SK-N-SH (cell line): ENCODE data around the gene HS6ST3. TPM values are rescaled to one million over a fixed set of nuclear protein-coding genes. Genes with fewer than 3 reads are reported as not detected.

ENCODE experiments used
- CTCF ChIA-PET: fragments of 300-600, 350-600 bp; formaldehyde crosslinking; extraction: SDS; loops from one replicate; lab custom pipeline; 2021; lab: Yijun Ruan, JAX
- POLR2A ChIA-PET: fragments of 350-600 bp; sonication (Branson Sonifier 250); formaldehyde crosslinking; extraction: SDS; loops from one replicate; lab custom pipeline; 2020; ENCODE audit warnings: antibody characterized with exemption, inconsistent platforms; lab: Yijun Ruan, JAX
- DNase-seq: peaks from one replicate; pipeline ENCODE4 v3.0.0; 2012
- H2AFZ ChIP-seq: fragments of 200-600 bp; sonication (generic); 2 replicates; pipeline ENCODE4 v1.8.1; 2016; ENCODE audit warnings: antibody characterized with exemption, mild to moderate bottlenecking, low read depth
- H3F3A ChIP-seq: fragments of 200-600 bp; sonication (generic); replicated peaks from 2 replicates; pipeline ENCODE3; 2016; ENCODE audit warnings: antibody characterized with exemption, mild to moderate bottlenecking; ENCODE audit not compliant: insufficient read depth
- H3K27ac ChIP-seq, 2 experiments: fragments of 200-500 bp in 1 of 2; fragments of 200-600 bp in 1 of 2; sonication (Bioruptor generic) in 1 of 2; sonication (generic), shearing (Covaris generic) in 1 of 2; 2 replicates each; pipeline versions ENCODE4 v1.5.1 to v1.6.1; 2014 to 2016; ENCODE audit warnings: low read depth in 2 of 2, inconsistent platforms in 1 of 2, low read length in 1 of 2, mild to moderate bottlenecking in 1 of 2, mixed read lengths in 1 of 2
- H3K27me3 ChIP-seq: fragments of 200-600 bp; sonication (generic), shearing (Covaris generic); 2 replicates; pipeline ENCODE4 v1.6.1; 2016; ENCODE audit warnings: mixed run types; ENCODE audit not compliant: insufficient read depth
- H3K36me3 ChIP-seq, 2 experiments: fragments of 200-500 bp in 1 of 2; fragments of 200-600 bp in 1 of 2; sonication (Bioruptor generic) in 1 of 2; sonication (generic) in 1 of 2; replicated peaks in 1 of 2; 2 replicates each; pipeline versions ENCODE3 to v1.5.1; 2014 to 2016; ENCODE audit warnings: low read length in 1 of 2, mild to moderate bottlenecking in 1 of 2; ENCODE audit not compliant: insufficient read depth in 2 of 2, control insufficient read depth in 1 of 2
- H3K4me1 ChIP-seq, 2 experiments: fragments of 200-500 bp in 1 of 2; fragments of 200-600 bp in 1 of 2; sonication (Bioruptor generic) in 1 of 2; sonication (generic), shearing (Covaris generic) in 1 of 2; 2 replicates each; pipeline versions ENCODE4 v1.5.1 to v1.6.1; 2014 to 2016; ENCODE audit warnings: low read depth in 1 of 2, low read length in 1 of 2, mixed run types in 1 of 2; ENCODE audit not compliant: insufficient read depth in 2 of 2, control insufficient read depth in 1 of 2
- H3K4me2 ChIP-seq: fragments of 200-600 bp; sonication (generic), shearing (Covaris generic); 2 replicates; pipeline ENCODE4 v1.6.1; 2017; ENCODE audit warnings: mixed run types
- H3K4me3 ChIP-seq, 2 experiments: fragments of 200-500 bp in 1 of 2; fragments of 200-600 bp in 1 of 2; sonication (Bioruptor generic) in 1 of 2; sonication (generic), shearing (Covaris generic) in 1 of 2; 2 replicates each; pipeline versions ENCODE4 v1.5.1 to v1.8.1; 2014 to 2016; ENCODE audit warnings: low read depth in 2 of 2, inconsistent platforms in 1 of 2, low read length in 1 of 2, mild to moderate bottlenecking in 1 of 2, mixed read lengths in 1 of 2, moderate library complexity in 1 of 2
- H3K79me2 ChIP-seq: fragments of 200-600 bp; sonication (generic); 2 replicates; pipeline ENCODE4 v1.8.1; 2017; ENCODE audit warnings: mild to moderate bottlenecking; ENCODE audit not compliant: insufficient read depth
- H3K9ac ChIP-seq: fragments of 200-600 bp; sonication (generic); 2 replicates; pipeline ENCODE4 v1.6.1; 2017; ENCODE audit warnings: mixed run types
- H3K9me2 ChIP-seq: fragments of 200-600 bp; sonication (generic); 2 replicates; pipeline ENCODE4 v1.6.1; 2017; ENCODE audit warnings: mixed run types
- H3K9me3 ChIP-seq: fragments of 200-600 bp; sonication (generic); 2 replicates; pipeline ENCODE4 v1.6.1; 2017; ENCODE audit warnings: mixed run types, mild to moderate bottlenecking, moderate library complexity
- H4K20me1 ChIP-seq: fragments of 200-600 bp; sonication (generic); 2 replicates; pipeline ENCODE4 v1.6.1; 2017; ENCODE audit warnings: mild to moderate bottlenecking, mixed run types; ENCODE audit not compliant: insufficient read depth
- EZH2phosphoT487 ChIP-seq: fragments of 200-600 bp; sonication (generic); IDR thresholded peaks from 2 replicates; pipeline ENCODE4 v1.6.1; 2017; ENCODE audit warnings: low read depth, mixed run types, mild to moderate bottlenecking, antibody characterized with exemption, moderate library complexity, borderline replicate concordance
- FOSL2 ChIP-seq: IDR thresholded peaks from 2 replicates; pipeline ENCODE4 v1.4.0; 2012; ENCODE audit warnings: low read depth, mild to moderate bottlenecking, moderate library complexity, borderline replicate concordance
- FOXM1 ChIP-seq: IDR thresholded peaks from 2 replicates; pipeline ENCODE4 v1.4.0; 2012; ENCODE audit warnings: low read depth, mild to moderate bottlenecking
- JUND ChIP-seq: IDR thresholded peaks from 2 replicates; pipeline ENCODE4 v1.4.0; 2012
- MEF2A ChIP-seq: IDR thresholded peaks from 2 replicates; pipeline ENCODE4 v1.4.0; 2012; ENCODE audit warnings: low read depth, borderline replicate concordance
- MXI1 ChIP-seq: IDR thresholded peaks from 2 replicates; pipeline ENCODE4 v1.6.1; 2012; ENCODE audit warnings: mild to moderate bottlenecking, low read depth, low read length, improper control_type of control experiment
- NFIC ChIP-seq: IDR thresholded peaks from 2 replicates; pipeline ENCODE4 v1.4.0; 2012; ENCODE audit warnings: borderline replicate concordance
- NRF1 ChIP-seq: IDR thresholded peaks from 2 replicates; pipeline ENCODE4 v1.6.1; 2012; ENCODE audit warnings: low read depth, mild to moderate bottlenecking, low read length
- RAD21 ChIP-seq: IDR thresholded peaks from 2 replicates; pipeline ENCODE4 v1.6.1; 2012; ENCODE audit warnings: mild to moderate bottlenecking, low read length
- RCOR1 ChIP-seq: fragments of 150-350 bp; IDR thresholded peaks from 2 replicates; pipeline ENCODE4 v1.6.1; 2017; ENCODE audit warnings: antibody characterized with exemption, low read length
- RFX5 ChIP-seq: IDR thresholded peaks from 2 replicates; pipeline ENCODE4 v1.6.1; 2012; ENCODE audit warnings: mild to moderate bottlenecking, improper control_type of control experiment, low read length
- TEAD4 ChIP-seq: IDR thresholded peaks from 2 replicates; pipeline ENCODE4 v1.4.0; 2012; ENCODE audit warnings: mild to moderate bottlenecking, borderline replicate concordance; ENCODE audit not compliant: insufficient read depth
- YY1 ChIP-seq: IDR thresholded peaks from 2 replicates; pipeline ENCODE4 v1.4.0; 2012; ENCODE audit warnings: low read depth, mild to moderate bottlenecking
- polyA plus RNA-seq, 3 experiments: library from polyadenylated mRNA; depleted of rRNA; stranded (reverse); fragments of >200 nt; gene quantifications; 2 replicates each; pipeline ENCODE4 v1.2.3, GENCODE V29; 2012
- TF ChIP-seq, protein P1 (sequence below): IDR thresholded peaks from 2 replicates; pipeline ENCODE4; 2012
- TF ChIP-seq, protein P2 (sequence below): fragments of 150-350 bp; IDR thresholded peaks from 2 replicates; pipeline ENCODE4 v1.6.1; 2016; ENCODE audit warnings: mild to moderate bottlenecking, low read depth, low read length
- TF ChIP-seq, protein P3 (sequence below): fragments of 150-350 bp; IDR thresholded peaks from 2 replicates; pipeline ENCODE4 v1.6.1; 2017; ENCODE audit warnings: antibody characterized with exemption, low read length, low read depth, borderline replicate concordance

Gene HS6ST3
- polyA plus RNA-seq, 1 of the 3 experiments (the other 2 are of a cell fraction): under 0.01 TPM

DNA sequence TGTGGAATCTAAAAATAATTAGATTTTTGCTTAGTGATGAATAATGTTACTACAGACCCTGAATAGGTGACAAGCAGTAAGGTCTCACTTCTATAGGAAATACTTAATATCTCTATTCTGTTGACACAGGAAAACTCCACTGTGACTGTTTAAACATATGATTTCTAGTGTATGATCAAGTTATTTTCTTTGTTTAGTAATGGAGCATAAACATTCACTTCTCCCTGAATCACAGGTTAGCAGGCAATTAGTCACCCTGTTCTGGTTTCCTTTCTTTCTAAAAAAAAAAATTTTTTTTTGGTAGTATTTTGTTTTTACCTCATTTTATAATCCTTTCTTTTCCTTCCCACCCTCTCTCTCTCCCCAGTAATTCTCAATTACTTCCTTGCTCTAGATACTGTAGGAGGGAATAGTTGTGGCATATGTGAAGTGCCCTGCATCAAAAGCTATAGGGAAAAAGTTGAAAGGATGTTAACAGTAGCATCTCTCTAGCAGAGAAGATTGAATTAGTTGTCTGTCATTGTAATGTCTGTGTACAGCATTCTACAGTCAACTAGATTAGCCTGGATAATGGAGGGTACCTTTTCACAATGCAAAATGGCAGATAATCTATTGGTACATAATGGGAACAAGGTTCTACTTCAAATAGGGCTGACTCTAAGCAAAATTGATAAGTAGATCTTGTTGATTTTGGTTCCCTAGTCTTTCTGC lies 3.5 kb downstream of the HS6ST3 start:
- Histone ChIP-seq H3K27me3 (peaks cover 34% of the 10 kb centered on the region), H3K79me2 (no peaks in the 10 kb centered on the region; the same call in 1 of the 2 replicates), H3K36me3 (no peaks in the 10 kb centered on the region), H3K4me2 (no peak overlapping the region), H4K20me1 (no peaks in the 10 kb centered on the region), H3F3A (no peaks in the 10 kb centered on the region), H2AFZ (no peak overlapping the region), H3K4me1 (peaks cover 0 to 7% of the 10 kb centered on the region in 2 experiments; a peak in 1 of 4 replicates), H3K27ac (no peak overlapping the region), H3K9me2 (no peaks in the 10 kb centered on the region), H3K4me3 (no peak overlapping the region), H3K9me3 (no peaks in the 10 kb centered on the region), H3K9ac (no peak overlapping the region)
- no peak for TF ChIP-seq TEAD4
- TF ChIP-seq JUND: no peak
- TF ChIP-seq NFIC: no peak
- TF ChIP-seq YY1: no peak
- TF ChIP-seq RFX5: no peak
- no peak for TF ChIP-seq RAD21
- no peak for TF ChIP-seq RCOR1
- no peak for TF ChIP-seq MXI1
- TF ChIP-seq MEF2A: no peak
- TF ChIP-seq FOSL2: no peak
- TF ChIP-seq, protein P1, sequence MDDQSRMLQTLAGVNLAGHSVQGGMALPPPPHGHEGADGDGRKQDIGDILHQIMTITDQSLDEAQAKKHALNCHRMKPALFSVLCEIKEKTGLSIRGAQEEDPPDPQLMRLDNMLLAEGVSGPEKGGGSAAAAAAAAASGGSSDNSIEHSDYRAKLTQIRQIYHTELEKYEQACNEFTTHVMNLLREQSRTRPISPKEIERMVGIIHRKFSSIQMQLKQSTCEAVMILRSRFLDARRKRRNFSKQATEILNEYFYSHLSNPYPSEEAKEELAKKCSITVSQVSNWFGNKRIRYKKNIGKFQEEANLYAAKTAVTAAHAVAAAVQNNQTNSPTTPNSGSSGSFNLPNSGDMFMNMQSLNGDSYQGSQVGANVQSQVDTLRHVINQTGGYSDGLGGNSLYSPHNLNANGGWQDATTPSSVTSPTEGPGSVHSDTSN: no peak
- TF ChIP-seq, protein P2, sequence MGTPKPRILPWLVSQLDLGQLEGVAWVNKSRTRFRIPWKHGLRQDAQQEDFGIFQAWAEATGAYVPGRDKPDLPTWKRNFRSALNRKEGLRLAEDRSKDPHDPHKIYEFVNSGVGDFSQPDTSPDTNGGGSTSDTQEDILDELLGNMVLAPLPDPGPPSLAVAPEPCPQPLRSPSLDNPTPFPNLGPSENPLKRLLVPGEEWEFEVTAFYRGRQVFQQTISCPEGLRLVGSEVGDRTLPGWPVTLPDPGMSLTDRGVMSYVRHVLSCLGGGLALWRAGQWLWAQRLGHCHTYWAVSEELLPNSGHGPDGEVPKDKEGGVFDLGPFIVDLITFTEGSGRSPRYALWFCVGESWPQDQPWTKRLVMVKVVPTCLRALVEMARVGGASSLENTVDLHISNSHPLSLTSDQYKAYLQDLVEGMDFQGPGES: no peak
- TF ChIP-seq FOXM1: no peak
- TF ChIP-seq, protein P3, sequence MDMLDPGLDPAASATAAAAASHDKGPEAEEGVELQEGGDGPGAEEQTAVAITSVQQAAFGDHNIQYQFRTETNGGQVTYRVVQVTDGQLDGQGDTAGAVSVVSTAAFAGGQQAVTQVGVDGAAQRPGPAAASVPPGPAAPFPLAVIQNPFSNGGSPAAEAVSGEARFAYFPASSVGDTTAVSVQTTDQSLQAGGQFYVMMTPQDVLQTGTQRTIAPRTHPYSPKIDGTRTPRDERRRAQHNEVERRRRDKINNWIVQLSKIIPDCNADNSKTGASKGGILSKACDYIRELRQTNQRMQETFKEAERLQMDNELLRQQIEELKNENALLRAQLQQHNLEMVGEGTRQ: no peak
- TF ChIP-seq NRF1: no peak
- no peak for TF ChIP-seq EZH2phosphoT487
- no peak for DNase-seq
- CTCF ChIA-PET: interaction anchor here (0.7 to 1.3 kb wide), 3 partner anchors 21 to 864 kb away, joined by 3 read pairs; no protein-coding TSS in a partner anchor
- POLR2A ChIA-PET: no interaction called here
